HG02938 (cell line): Measurements from ENCODE around the gene AGGF1.
"Not testable (repeated sequence)": the region's sequence is repeated elsewhere in the genome, so short reads cannot be mapped to it uniquely, and the experiment has no call there.

Source experiments
- ATAC-seq: cut with Tn5 transposase; IDR thresholded peaks from one replicate; pipeline ENCODE4 v1.9.1; 2021; ENCODE audit warnings: mild to moderate bottlenecking, moderate library complexity; ENCODE audit not compliant: unreplicated experiment

AGGF1 gene

GRCh38 chr5:77024490-77024889, 5.7 kb upstream of the AGGF1 start:
- ATAC-seq, result no peak

GRCh38 chr5:77028631-77029375, 1.4 kb upstream of the AGGF1 start:
- no peak for ATAC-seq

- ATAC-seq, result no peak
Observed at GRCh38 chr5:77029376-77029885, 773 bp upstream of the AGGF1 start.

- ATAC-seq, result no peak
Observed at GRCh38 chr5:77031891-77032290, 1.7 kb downstream of the AGGF1 start.

GRCh38 chr5:77032635-77033034, 2.4 kb downstream of the AGGF1 start:
- ATAC-seq, result no peak

GRCh38 chr5:77033338-77033737, 3.1 kb downstream of the AGGF1 start:
- no peak for ATAC-seq

- ATAC-seq, result no peak
Observed at GRCh38 chr5:77035950-77036349, 5.7 kb downstream of the AGGF1 start.

- no peak for ATAC-seq
Observed at GRCh38 chr5:77046416-77047073, 16.3 kb downstream of the AGGF1 start.

GRCh38 chr5:77064040-77064439, 33.8 kb downstream of the AGGF1 start:
- no peak for ATAC-seq

GRCh38 chr5:77065256-77065655, 35.1 kb downstream of the AGGF1 start:
- no peak for ATAC-seq

- peak; percentile 36 for ATAC-seq
Observed at GRCh38 chr5:77066184-77066583, 36.0 kb downstream of the AGGF1 start.

- peak; percentile 55 for ATAC-seq
Observed at GRCh38 chr5:77066823-77067442, 36.7 kb downstream of the AGGF1 start.

GRCh38 chr5:77073667-77074066, 43.5 kb downstream of the AGGF1 start:
- no peak for ATAC-seq

GRCh38 chr5:77074745-77075144, 44.5 kb downstream of the AGGF1 start:
- no peak for ATAC-seq

GRCh38 chr5:77076961-77077828, 47.0 kb downstream of the AGGF1 start:
- ATAC-seq, result peak; percentile 69

- ATAC-seq, result peak; percentile 11
Observed at GRCh38 chr5:77077829-77078176, 47.6 kb downstream of the AGGF1 start.

GRCh38 chr5:77080479-77080878, 50.3 kb downstream of the AGGF1 start:
- not testable (repeated sequence) for ATAC-seq

GRCh38 chr5:77080905-77081304, 50.7 kb downstream of the AGGF1 start:
- no peak for ATAC-seq

GRCh38 chr5:77082280-77082679, 52.1 kb downstream of the AGGF1 start:
- ATAC-seq, result no peak

GRCh38 chr5:77083088-77083487, 52.9 kb downstream of the AGGF1 start:
- no peak for ATAC-seq

- no peak for ATAC-seq
Observed at GRCh38 chr5:77086368-77086688, 56.1 kb downstream of the AGGF1 start.
